ENCODE results near the gene SDK1.

The SDK1 gene

GRCh38 chr7:3968234-3968633 lies 667.2 kb downstream of the SDK1 start:
- peaks cover 36 to 46% of the 10 kb centered on the region in 2 experiments for H3K36me3 ChIP-seq (ENCODE audit: control insufficient read depth in 1 of 2, insufficient read depth in 2 of 2, low read length in 2 of 2)
- no peak overlapping the region for H4K12ac ChIP-seq (ENCODE audit: low read depth, low read length)
- H2BK12ac ChIP-seq (ENCODE audit: low read length) = no peak overlapping the region
- H2BK5ac ChIP-seq (ENCODE audit: low read depth, low read length, poor library complexity) = no peak overlapping the region
- H3K79me2 ChIP-seq (ENCODE audit: control insufficient read depth, insufficient read depth, low read length, poor library complexity) = no peaks in the 10 kb centered on the region
- H3K27me3 ChIP-seq (ENCODE audit: insufficient read depth, low read length) = no peaks in the 10 kb centered on the region
- no peak overlapping the region for H4K91ac ChIP-seq (ENCODE audit: low read depth, low read length)
- H2BK120ac ChIP-seq (ENCODE audit: insufficient read depth, low read length, poor library complexity) = no peak overlapping the region
- H3K27ac ChIP-seq (ENCODE audit: low read depth, low read length) = no peak overlapping the region
- WGBS (ENCODE audit: extremely low coverage, insufficient coverage, insufficient read length) = no CpG with 5 or more reads among the region's 4 CpGs
- H3K4ac ChIP-seq (ENCODE audit: low read depth, low read length) = no peak overlapping the region
- H3K9me3 ChIP-seq (ENCODE audit: insufficient read depth, low read depth, low read length) = no peaks in the 10 kb centered on the region
- H3K4me3 ChIP-seq (ENCODE audit: low read depth, low read length) = no peak overlapping the region
- no peak overlapping the region for H2AFZ ChIP-seq (ENCODE audit: insufficient read depth, low read length, poor library complexity)
- DNase-seq = no peak
- no peak overlapping the region for H3K14ac ChIP-seq (ENCODE audit: low read length)
- H3K23ac ChIP-seq (ENCODE audit: low read length) = no peak overlapping the region
- H4K8ac ChIP-seq (ENCODE audit: low read depth, low read length) = no peak overlapping the region
- no peak overlapping the region for H3K4me2 ChIP-seq (ENCODE audit: low read length)
- no peak overlapping the region for H3K9ac ChIP-seq (ENCODE audit: low read length)
- H3K18ac ChIP-seq (ENCODE audit: low read length) = no peak overlapping the region
- H3K79me1 ChIP-seq (ENCODE audit: low read length) = no peaks in the 10 kb centered on the region
- H3K4me1 ChIP-seq (ENCODE audit: control insufficient read depth in 1 of 2, insufficient read depth in 2 of 2, low read length in 2 of 2) = no peaks in the 10 kb centered on the region
- no peak overlapping the region for H2AK5ac ChIP-seq (ENCODE audit: low read length)

- H2BK5ac ChIP-seq (ENCODE audit: low read depth, low read length, poor library complexity) = no peak overlapping the region
- no peaks in the 10 kb centered on the region for H3K27me3 ChIP-seq (ENCODE audit: insufficient read depth, low read length)
- H3K18ac ChIP-seq (ENCODE audit: low read length) = no peak overlapping the region
- H3K79me2 ChIP-seq (ENCODE audit: control insufficient read depth, insufficient read depth, low read length, poor library complexity) = no peaks in the 10 kb centered on the region
- no peak overlapping the region for H2AFZ ChIP-seq (ENCODE audit: insufficient read depth, low read length, poor library complexity)
- H3K79me1 ChIP-seq (ENCODE audit: low read length) = no peaks in the 10 kb centered on the region
- H3K4me3 ChIP-seq (ENCODE audit: low read depth, low read length) = no peak overlapping the region
- H3K27ac ChIP-seq (ENCODE audit: low read depth, low read length) = no peak overlapping the region
- no peak overlapping the region for H3K9ac ChIP-seq (ENCODE audit: low read length)
- H4K91ac ChIP-seq (ENCODE audit: low read depth, low read length) = no peak overlapping the region
- no peak overlapping the region for H4K8ac ChIP-seq (ENCODE audit: low read depth, low read length)
- H2BK120ac ChIP-seq (ENCODE audit: insufficient read depth, low read length, poor library complexity) = no peak overlapping the region
- no peak overlapping the region for H3K23ac ChIP-seq (ENCODE audit: low read length)
- H3K4me1 ChIP-seq (ENCODE audit: control insufficient read depth in 1 of 2, insufficient read depth in 2 of 2, low read length in 2 of 2) = no peaks in the 10 kb centered on the region
- no peak overlapping the region for H3K4ac ChIP-seq (ENCODE audit: low read depth, low read length)
- H3K4me2 ChIP-seq (ENCODE audit: low read length) = no peak overlapping the region
- peaks cover 32 to 42% of the 10 kb centered on the region in 2 experiments for H3K36me3 ChIP-seq (ENCODE audit: control insufficient read depth in 1 of 2, insufficient read depth in 2 of 2, low read length in 2 of 2)
- H4K12ac ChIP-seq (ENCODE audit: low read depth, low read length) = no peak overlapping the region
- no peak overlapping the region for H2BK12ac ChIP-seq (ENCODE audit: low read length)
- DNase-seq = no peak
- H2AK5ac ChIP-seq (ENCODE audit: low read length) = no peak overlapping the region
- no CpG with 5 or more reads among the region's 16 CpGs for WGBS (ENCODE audit: extremely low coverage, insufficient coverage, insufficient read length)
- no peak overlapping the region for H3K14ac ChIP-seq (ENCODE audit: low read length)
- no peaks in the 10 kb centered on the region for H3K9me3 ChIP-seq (ENCODE audit: insufficient read depth, low read depth, low read length)
These were observed 668.2 kb downstream of the SDK1 start for GRCh38 chr7:3969286-3969685.

DNA sequence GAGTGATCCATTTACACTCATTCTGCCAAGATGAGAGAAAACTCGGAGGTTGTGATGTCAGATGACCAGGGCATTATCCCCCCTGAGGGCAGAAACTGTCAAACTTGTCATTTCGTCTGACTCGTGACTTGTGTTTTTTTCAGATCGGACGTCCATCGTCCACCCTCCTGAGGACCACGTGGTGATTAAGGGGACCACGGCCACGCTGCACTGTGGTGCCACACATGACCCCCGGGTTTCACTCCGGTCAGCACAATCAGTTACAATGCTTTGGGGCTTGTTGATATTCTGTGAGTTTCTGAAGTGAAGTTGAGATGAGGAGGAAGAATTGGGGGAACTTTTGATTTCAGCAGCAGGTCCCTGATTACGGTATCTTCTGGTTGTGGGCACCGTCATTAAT lies 670.3 kb downstream of the SDK1 start:
- H2BK5ac ChIP-seq (ENCODE audit: low read depth, low read length, poor library complexity) = no peak overlapping the region
- no peaks in the 10 kb centered on the region for H3K79me2 ChIP-seq (ENCODE audit: control insufficient read depth, insufficient read depth, low read length, poor library complexity)
- H2AFZ ChIP-seq (ENCODE audit: insufficient read depth, low read length, poor library complexity) = no peak overlapping the region
- H2AK5ac ChIP-seq (ENCODE audit: low read length) = no peak overlapping the region
- no peak overlapping the region for H3K4me2 ChIP-seq (ENCODE audit: low read length)
- no peak overlapping the region for H4K91ac ChIP-seq (ENCODE audit: low read depth, low read length)
- no peak overlapping the region for H3K14ac ChIP-seq (ENCODE audit: low read length)
- no CpG with 5 or more reads among the region's 13 CpGs for WGBS (ENCODE audit: extremely low coverage, insufficient coverage, insufficient read length)
- H3K4me3 ChIP-seq (ENCODE audit: low read depth, low read length) = no peak overlapping the region
- no peak overlapping the region for H3K18ac ChIP-seq (ENCODE audit: low read length)
- no peak overlapping the region for H3K23ac ChIP-seq (ENCODE audit: low read length)
- H3K27me3 ChIP-seq (ENCODE audit: insufficient read depth, low read length) = no peaks in the 10 kb centered on the region
- H3K4ac ChIP-seq (ENCODE audit: low read depth, low read length) = no peak overlapping the region
- no peak overlapping the region for H4K12ac ChIP-seq (ENCODE audit: low read depth, low read length)
- H3K27ac ChIP-seq (ENCODE audit: low read depth, low read length) = no peak overlapping the region
- no peaks in the 10 kb centered on the region for H3K9me3 ChIP-seq (ENCODE audit: insufficient read depth, low read depth, low read length)
- peaks cover 40 to 48% of the 10 kb centered on the region in 2 experiments for H3K36me3 ChIP-seq (ENCODE audit: control insufficient read depth in 1 of 2, insufficient read depth in 2 of 2, low read length in 2 of 2)
- H3K4me1 ChIP-seq (ENCODE audit: control insufficient read depth in 1 of 2, insufficient read depth in 2 of 2, low read length in 2 of 2) = no peaks in the 10 kb centered on the region
- H3K9ac ChIP-seq (ENCODE audit: low read length) = no peak overlapping the region
- no peak for DNase-seq
- no peak overlapping the region for H4K8ac ChIP-seq (ENCODE audit: low read depth, low read length)
- H2BK12ac ChIP-seq (ENCODE audit: low read length) = no peak overlapping the region
- no peaks in the 10 kb centered on the region for H3K79me1 ChIP-seq (ENCODE audit: low read length)
- no peak overlapping the region for H2BK120ac ChIP-seq (ENCODE audit: insufficient read depth, low read length, poor library complexity)

DNA sequence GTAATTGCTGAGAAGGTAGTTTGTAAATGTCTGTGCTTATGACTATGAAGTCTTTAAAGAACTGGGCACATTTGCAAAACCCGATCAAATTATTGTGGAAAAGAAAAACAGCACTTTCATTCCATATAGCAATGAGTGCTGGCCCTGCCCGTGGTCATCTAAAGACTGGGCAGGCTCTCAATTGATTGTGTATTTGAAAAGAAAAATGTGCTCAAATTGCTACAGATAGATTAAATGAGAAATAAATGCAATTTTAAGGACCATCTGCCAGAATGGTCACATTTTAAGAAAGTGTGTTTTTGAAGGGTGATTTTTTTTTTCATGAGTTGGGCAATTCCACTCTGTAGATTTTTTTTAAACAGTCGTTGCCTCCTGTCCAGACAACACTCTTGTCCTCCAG lies 672.2 kb downstream of the SDK1 start:
- Histone ChIP-seq H3K79me2 (ENCODE audit: control insufficient read depth, insufficient read depth, low read length, poor library complexity) (no peaks in the 10 kb centered on the region), H3K79me1 (ENCODE audit: low read length) (no peaks in the 10 kb centered on the region), H3K14ac (ENCODE audit: low read length) (no peak overlapping the region), H4K91ac (ENCODE audit: low read depth, low read length) (no peak overlapping the region), H4K8ac (ENCODE audit: low read depth, low read length) (no peak overlapping the region), H4K12ac (ENCODE audit: low read depth, low read length) (no peak overlapping the region), H3K4me1 (ENCODE audit: control insufficient read depth in 1 of 2, insufficient read depth in 2 of 2, low read length in 2 of 2) (no peaks in the 10 kb centered on the region), H2BK5ac (ENCODE audit: low read depth, low read length, poor library complexity) (no peak overlapping the region), H3K9me3 (ENCODE audit: insufficient read depth, low read depth, low read length) (peaks cover 3% of the 10 kb centered on the region), H3K4ac (ENCODE audit: low read depth, low read length) (no peak overlapping the region), H2AK5ac (ENCODE audit: low read length) (no peak overlapping the region), H3K27ac (ENCODE audit: low read depth, low read length) (no peak overlapping the region), H2BK120ac (ENCODE audit: insufficient read depth, low read length, poor library complexity) (no peak overlapping the region), H2BK12ac (ENCODE audit: low read length) (no peak overlapping the region), H3K18ac (ENCODE audit: low read length) (no peak overlapping the region), H3K4me2 (ENCODE audit: low read length) (no peak overlapping the region), H3K36me3 (ENCODE audit: control insufficient read depth in 1 of 2, insufficient read depth in 2 of 2, low read length in 2 of 2) (peaks cover 32 to 42% of the 10 kb centered on the region in 2 experiments), H3K9ac (ENCODE audit: low read length) (no peak overlapping the region), H2AFZ (ENCODE audit: insufficient read depth, low read length, poor library complexity) (no peak overlapping the region), H3K4me3 (ENCODE audit: low read depth, low read length) (no peak overlapping the region), H3K23ac (ENCODE audit: low read length) (no peak overlapping the region), H3K27me3 (ENCODE audit: insufficient read depth, low read length) (no peaks in the 10 kb centered on the region)
- DNase-seq = no peak
- WGBS (ENCODE audit: extremely low coverage, insufficient coverage, insufficient read length) = no CpG with 5 or more reads among the region's 3 CpGs

All from trophoblast cell (in vitro differentiated cells and primary cell).